NCI-H2081 treated with DMSO at 0.1 percent for 48 hours (cell line): ENCODE results near the gene PLXNA2.

Experiments
- DNase-seq: peaks from one replicate; lab custom pipeline; 2025; lab: John Stamatoyannopoulos, UW

PLXNA2 gene

GRCh38 chr1:208203127-208203847 is 40.9 kb downstream of the PLXNA2 start:
- DNase-seq = peak; percentile 73

DNA sequence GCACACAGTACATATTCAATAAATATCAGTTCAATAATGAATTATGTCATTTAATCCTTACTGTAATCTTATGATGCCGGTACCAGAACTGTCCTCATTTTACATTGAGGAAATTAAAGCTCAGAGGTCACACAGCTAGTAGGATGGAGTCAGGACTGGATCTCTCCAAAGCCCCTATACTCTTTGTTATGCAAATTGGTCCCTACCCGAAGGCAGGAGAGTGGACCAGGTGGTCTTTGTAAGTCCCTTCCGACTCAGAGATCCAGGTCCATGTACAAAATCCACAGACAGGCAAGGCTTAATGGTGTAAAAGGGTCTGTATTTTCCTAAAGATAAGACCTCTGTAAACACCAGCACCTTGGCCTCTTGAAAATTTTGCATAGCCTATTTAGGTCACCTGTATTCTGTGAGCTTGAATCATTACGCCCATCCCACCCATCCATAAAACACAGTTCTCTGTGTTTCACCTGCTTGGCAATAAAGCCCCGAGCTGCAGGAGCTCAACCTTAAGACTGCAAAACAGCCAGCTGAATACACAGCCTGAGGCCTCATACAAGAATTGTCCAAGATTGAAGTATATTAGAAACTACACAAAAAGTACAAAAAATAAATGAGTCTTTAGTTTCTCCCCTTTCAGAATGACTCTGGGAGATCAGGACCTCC is 41.7 kb downstream of the PLXNA2 start:
- DNase-seq = no peak

GRCh38 chr1:208201229-208201628 is 43.0 kb downstream of the PLXNA2 start:
- DNase-seq = no peak

- DNase-seq = no peak
These were observed 44.1 kb downstream of the PLXNA2 start for GRCh38 chr1:208200116-208200515.

- DNase-seq = no peak
These were observed 45.9 kb downstream of the PLXNA2 start for GRCh38 chr1:208198236-208198635.

- DNase-seq = no peak
These were observed 49.2 kb downstream of the PLXNA2 start for GRCh38 chr1:208194944-208195343.

- DNase-seq = no peak
These were observed 51.2 kb downstream of the PLXNA2 start for GRCh38 chr1:208192995-208193394.

GRCh38 chr1:208190784-208191183 is 53.4 kb downstream of the PLXNA2 start:
- no peak for DNase-seq

DNA sequence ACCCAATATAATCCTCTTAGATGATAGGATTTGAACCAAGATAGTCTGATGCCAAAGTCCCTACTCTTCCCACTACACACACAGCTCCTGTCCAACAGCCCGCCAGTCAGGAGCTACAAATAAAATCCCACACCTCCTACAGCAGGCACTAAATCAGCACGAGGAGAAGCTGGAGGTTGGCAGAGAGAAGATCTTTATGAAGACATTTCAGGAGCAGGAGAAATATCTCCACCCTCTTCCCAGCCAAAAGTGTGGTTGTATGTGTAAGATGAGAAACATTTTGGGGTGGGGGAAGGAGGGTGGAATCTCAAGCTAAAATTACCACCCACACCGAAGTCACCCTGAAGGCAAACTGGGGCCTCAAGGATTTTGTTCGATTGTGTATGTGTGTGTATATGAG is 54.5 kb downstream of the PLXNA2 start:
- DNase-seq = no peak

GRCh38 chr1:208189183-208189582 is 55.0 kb downstream of the PLXNA2 start:
- no peak for DNase-seq

- DNase-seq = no peak
These were observed 55.6 kb downstream of the PLXNA2 start for GRCh38 chr1:208188607-208189006.

GRCh38 chr1:208187499-208188041 is 56.6 kb downstream of the PLXNA2 start:
- no peak for DNase-seq

- no peak for DNase-seq
These were observed 58.4 kb downstream of the PLXNA2 start for GRCh38 chr1:208185801-208186231.

DNA sequence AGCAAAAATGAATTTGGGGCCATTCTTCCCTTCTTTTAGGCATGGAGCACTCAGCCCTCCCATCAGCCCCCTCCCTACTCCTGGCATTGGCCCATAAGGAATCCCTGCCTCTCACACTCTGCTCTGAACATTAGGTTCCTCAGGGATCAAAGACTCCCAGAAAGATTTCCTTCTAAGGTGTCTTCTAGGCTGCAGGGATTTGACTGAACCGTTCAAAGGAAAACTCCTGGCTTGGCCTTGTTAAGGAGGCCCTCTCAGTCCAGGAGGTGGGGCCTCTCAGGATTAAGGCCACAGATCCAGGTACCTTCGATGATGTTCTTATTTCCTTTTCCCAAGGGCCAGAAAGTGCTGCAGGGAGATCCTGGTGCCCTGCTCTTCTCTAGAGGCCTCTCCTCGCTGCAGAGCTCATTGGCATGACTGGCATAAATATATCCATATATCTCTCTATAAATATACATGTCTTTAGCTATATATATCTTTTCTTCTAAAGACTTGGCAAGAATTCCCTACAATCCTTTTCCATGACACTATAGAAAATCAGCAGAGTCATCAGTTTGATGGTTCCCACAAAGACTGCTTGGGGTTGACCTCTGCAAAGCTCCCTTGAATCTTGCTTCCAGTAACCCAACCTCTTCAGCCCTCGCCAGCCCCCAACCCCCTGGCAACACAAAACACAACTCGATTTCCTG is 59.1 kb downstream of the PLXNA2 start:
- no peak for DNase-seq

DNA sequence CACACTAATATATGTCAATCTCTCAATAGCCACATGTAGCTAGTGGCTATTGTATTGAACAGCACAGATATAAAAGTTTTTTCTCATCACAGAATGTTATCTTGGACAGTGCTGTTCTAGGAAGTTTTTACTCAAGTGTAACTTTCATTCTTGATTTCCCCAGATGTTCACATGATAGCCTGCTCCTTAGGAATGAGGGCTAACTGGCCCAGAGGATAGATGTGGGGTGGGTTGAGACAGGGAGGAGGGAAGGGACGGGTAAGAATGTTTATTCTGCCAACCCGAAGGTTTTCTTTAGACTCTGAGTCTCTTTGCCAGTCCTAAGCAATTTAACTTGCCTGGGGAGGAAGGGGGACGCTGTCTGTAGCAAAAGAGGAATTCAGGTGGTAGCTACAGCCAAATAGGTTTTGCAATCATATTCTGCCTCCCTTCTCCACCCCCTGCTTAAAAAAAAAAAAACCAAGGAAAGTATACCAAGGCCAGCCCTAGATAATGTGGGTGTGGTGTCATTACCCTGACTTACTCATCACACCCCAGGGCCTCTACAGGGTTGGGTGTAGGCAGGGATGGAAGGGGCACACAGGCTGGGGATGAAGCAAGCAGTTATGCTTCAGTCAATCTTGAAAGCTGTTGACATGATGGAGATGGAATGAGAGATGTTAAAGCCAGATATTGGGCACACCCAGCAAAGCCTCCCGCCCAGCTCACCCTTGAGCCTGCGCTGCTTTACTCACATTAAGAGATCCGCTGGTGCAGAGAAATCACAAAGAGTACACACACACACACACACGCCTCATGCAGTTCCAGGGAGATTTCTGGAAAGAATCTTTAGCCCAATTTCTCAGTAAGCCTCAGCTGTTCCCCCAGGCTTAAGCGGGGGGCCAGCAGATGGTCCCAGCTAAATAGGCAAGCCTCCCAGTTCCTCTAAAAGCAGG is 59.9 kb downstream of the PLXNA2 start:
- DNase-seq = no peak

DNA sequence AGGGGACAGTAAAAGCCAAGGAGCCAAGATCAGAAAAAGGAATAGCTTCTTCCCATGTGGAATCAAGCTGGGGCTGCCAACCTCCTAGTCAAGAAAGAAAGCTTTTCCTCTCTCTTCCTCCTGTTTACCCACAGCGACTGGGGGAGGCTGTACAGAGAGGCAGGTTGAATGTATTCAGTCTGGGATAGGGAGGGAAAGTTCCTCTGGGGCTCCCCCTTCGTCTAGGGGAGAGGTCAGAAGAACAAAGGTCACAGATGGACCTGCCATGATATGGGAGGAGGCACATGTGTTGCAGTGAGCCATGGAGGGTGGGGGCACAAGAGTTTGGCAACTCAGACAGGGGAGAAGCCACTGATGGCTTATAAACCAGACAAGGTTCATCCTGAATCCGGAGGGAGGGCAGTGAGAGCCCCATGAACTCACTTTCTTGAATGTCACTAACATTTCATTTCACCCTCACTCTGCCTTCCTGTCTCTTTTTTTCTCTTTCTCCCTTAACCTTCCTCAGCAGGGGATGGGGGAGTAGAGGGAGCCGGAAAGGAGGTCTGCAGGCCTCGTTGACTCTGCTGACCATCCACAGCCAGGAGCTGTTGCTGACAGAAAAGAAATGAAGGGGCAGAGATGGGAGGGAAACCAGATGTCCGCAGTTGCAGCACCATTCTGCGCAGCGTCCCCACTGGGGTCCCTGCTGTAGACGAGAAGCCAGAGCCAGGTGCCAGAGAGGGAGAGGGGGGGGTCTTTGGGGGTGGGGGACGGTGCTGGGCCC is 61.1 kb downstream of the PLXNA2 start:
- DNase-seq = no peak

DNA sequence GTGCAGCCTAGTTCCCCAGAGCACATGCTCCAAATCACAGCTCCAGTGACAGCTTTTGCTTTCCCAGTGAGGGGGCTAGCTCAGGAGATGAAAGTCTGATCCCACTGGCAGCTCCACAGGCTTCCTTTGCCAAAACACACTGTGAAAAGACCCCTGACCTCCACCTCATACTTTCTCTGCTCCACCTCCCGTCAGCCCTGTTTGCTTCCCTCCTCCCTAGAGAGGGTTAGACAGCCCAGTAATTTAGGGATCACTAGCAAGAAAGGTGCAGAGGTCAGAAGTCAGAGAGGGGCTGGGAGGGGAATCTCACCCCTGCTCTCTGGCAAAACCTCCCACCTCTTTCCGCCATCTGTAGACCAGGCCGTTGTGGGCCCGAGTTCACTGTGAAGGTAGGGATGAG is 62.8 kb downstream of the PLXNA2 start:
- no peak for DNase-seq

- no peak for DNase-seq
These were observed 63.8 kb downstream of the PLXNA2 start for GRCh38 chr1:208180421-208180820.

GRCh38 chr1:208179961-208180409 is 64.2 kb downstream of the PLXNA2 start:
- DNase-seq = no peak

GRCh38 chr1:208179263-208179816 is 64.8 kb downstream of the PLXNA2 start:
- DNase-seq = no peak
